HepG2 (cell line): ENCODE results near the gene DAZAP1. TPM values are rescaled to one million over a fixed set of nuclear protein-coding genes. Genes with fewer than 3 reads are reported as not detected.

Experiments used
- GFI1 ChIP-seq: sonication (generic); formaldehyde crosslinking; IDR thresholded peaks from 2 replicates; pipeline ENCODE4 v1.5.0; 2020; ENCODE audit warnings: missing genetic modification reagents, mild to moderate bottlenecking, borderline replicate concordance
- MATR3 ChIP-seq: sonication (generic); formaldehyde crosslinking; IDR thresholded peaks from 2 replicates; pipeline ENCODE4 v1.4.0; 2020; ENCODE audit warnings: missing genetic modification reagents
- MYC ChIP-seq: sonication (generic); formaldehyde crosslinking; IDR thresholded peaks from 2 replicates; pipeline ENCODE4 v1.9.0; 2021; ENCODE audit warnings: missing genetic modification reagents, borderline replicate concordance
- SMAD1 ChIP-seq: sonication (generic); formaldehyde crosslinking; IDR thresholded peaks from 2 replicates; pipeline ENCODE4 v1.4.0; 2020; ENCODE audit warnings: missing genetic modification reagents, low read depth, mild to moderate bottlenecking, borderline replicate concordance
- ZBTB26 ChIP-seq: IDR thresholded peaks from 2 replicates; pipeline ENCODE4 v1.6.1; 2016; ENCODE audit warnings: missing compliant biosample characterization, missing genetic modification reagents, borderline replicate concordance
- ZBTB46 ChIP-seq: sonication (generic); formaldehyde crosslinking; IDR thresholded peaks from 2 replicates; pipeline ENCODE4 v1.4.0; 2020; ENCODE audit warnings: mild to moderate bottlenecking, missing genetic modification reagents, borderline replicate concordance
- ZBTB7B ChIP-seq: sonication (generic); formaldehyde crosslinking; IDR thresholded peaks from 2 replicates; pipeline ENCODE4 v1.4.0; 2020; ENCODE audit warnings: missing genetic modification reagents
- ZNF224 ChIP-seq: sonication (generic); formaldehyde crosslinking; IDR thresholded peaks from 2 replicates; pipeline ENCODE4 v1.5.0; 2020; ENCODE audit warnings: mild to moderate bottlenecking, missing genetic modification reagents
- ZNF296 ChIP-seq: sonication (generic); formaldehyde crosslinking; conservative IDR thresholded peaks from 2 replicates; pipeline ENCODE4 v1.5.0; 2020; ENCODE audit warnings: mild to moderate bottlenecking, missing genetic modification reagents
- ZNF318 ChIP-seq: sonication (generic); formaldehyde crosslinking; IDR thresholded peaks from 2 replicates; pipeline ENCODE4 v1.4.0; 2020; ENCODE audit warnings: mild to moderate bottlenecking, missing genetic modification reagents
- ZNF607 ChIP-seq: sonication (generic); formaldehyde crosslinking; IDR thresholded peaks from 2 replicates; pipeline ENCODE4 v1.5.1; 2020; ENCODE audit warnings: missing genetic modification reagents, mild to moderate bottlenecking, borderline replicate concordance
- polyA plus RNA-seq, 8 experiments: library from polyadenylated mRNA; depleted of rRNA in 3 of 8; stranded (reverse) in 7 of 8; unstranded in 1 of 8; fragments of >200 nt; fragmentation: Illumina TruSeq in 4 of 8; extraction: Trizol in 4 of 8; gene quantifications; 2 replicates each; pipeline versions ENCODE4 v1.2.1 to v1.2.3, GENCODE V29; 2011 to 2016; ENCODE audit warnings: low read depth in 4 of 8, missing spikeins in 1 of 8, mixed read lengths in 1 of 8; ENCODE audit not compliant: insufficient read depth in 1 of 8
- total RNA-seq, 5 experiments: library from RNA; depleted of rRNA; stranded (reverse); fragments of >200 nt; fragmentation: Illumina TruSeq; extraction: Trizol; gene quantifications; 2 replicates each; pipeline ENCODE4 v1.2.3, GENCODE V29; 2016; ENCODE audit warnings: low read depth in 1 of 5
- TF ChIP-seq, protein P1 (sequence below): sonication (generic); formaldehyde crosslinking; IDR thresholded peaks from 2 replicates; pipeline ENCODE4 v1.5.0; 2020; ENCODE audit warnings: missing genetic modification reagents
- TF ChIP-seq, protein P2 (sequence below): sonication (generic); formaldehyde crosslinking; IDR thresholded peaks from 2 replicates; pipeline ENCODE4 v1.4.0; 2020; ENCODE audit warnings: low read depth, mild to moderate bottlenecking, missing genetic modification reagents

Gene DAZAP1
- total and polyA plus RNA-seq, 2 of the 13 experiments (the other 11 are each of a cell fraction or from before 2014, with no cell fraction given): 63.3 to 79.2 TPM

DNA sequence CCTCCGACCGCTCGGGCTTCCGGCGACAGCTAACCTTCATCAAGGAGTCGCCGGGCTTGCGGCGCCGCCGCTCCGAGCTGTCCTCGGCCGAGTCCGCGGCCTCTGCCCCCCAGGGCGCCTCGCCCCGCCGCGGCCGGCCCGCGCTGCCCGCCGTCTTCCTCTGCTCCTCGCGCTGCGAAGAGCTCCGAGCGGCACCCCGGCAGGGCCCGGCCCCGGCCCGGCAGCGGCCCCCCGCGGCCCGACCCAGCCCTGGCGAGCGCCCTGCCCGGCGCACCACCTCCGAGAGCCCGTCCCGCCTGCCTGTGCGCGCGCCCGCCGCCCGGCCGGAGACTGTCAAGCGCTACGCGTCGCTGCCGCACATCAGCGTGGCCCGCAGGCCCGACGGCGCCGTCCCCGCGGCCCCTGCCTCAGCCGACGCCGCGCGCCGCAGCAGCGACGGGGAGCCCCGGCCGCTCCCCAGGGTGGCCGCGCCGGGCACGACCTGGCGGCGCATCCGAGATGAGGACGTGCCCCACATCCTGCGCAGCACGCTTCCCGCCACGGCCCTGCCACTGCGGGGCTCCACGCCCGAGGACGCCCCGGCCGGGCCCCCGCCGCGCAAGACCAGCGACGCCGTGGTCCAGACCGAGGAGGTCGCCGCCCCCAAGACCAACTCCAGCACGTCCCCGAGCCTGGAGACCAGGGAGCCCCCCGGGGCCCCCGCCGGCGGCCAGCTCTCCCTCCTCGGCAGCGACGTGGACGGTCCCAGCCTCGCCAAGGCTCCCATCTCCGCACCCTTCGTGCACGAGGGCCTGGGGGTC lies 62.1 kb downstream of the DAZAP1 start (continued):
- no peak for TF ChIP-seq MYC (CRISPR knock-in tag)
- TF ChIP-seq ZBTB26 (CRISPR knock-in tag): no peak
- TF ChIP-seq ZNF607 (CRISPR knock-in tag): peak; percentile 54; the same call in 1 of the 2 replicates
- TF ChIP-seq GFI1 (CRISPR knock-in tag): no peak
- no peak for TF ChIP-seq SMAD1 (CRISPR knock-in tag)
- TF ChIP-seq ZBTB7B: peak; percentile 35; the same call in 1 of the 2 replicates
- TF ChIP-seq, protein P1, sequence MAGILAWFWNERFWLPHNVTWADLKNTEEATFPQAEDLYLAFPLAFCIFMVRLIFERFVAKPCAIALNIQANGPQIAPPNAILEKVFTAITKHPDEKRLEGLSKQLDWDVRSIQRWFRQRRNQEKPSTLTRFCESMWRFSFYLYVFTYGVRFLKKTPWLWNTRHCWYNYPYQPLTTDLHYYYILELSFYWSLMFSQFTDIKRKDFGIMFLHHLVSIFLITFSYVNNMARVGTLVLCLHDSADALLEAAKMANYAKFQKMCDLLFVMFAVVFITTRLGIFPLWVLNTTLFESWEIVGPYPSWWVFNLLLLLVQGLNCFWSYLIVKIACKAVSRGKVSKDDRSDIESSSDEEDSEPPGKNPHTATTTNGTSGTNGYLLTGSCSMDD (CRISPR knock-in tag): no peak
- TF ChIP-seq ZNF318: no peak
- no peak for TF ChIP-seq ZBTB46 (CRISPR knock-in tag)
- TF ChIP-seq, protein P2, sequence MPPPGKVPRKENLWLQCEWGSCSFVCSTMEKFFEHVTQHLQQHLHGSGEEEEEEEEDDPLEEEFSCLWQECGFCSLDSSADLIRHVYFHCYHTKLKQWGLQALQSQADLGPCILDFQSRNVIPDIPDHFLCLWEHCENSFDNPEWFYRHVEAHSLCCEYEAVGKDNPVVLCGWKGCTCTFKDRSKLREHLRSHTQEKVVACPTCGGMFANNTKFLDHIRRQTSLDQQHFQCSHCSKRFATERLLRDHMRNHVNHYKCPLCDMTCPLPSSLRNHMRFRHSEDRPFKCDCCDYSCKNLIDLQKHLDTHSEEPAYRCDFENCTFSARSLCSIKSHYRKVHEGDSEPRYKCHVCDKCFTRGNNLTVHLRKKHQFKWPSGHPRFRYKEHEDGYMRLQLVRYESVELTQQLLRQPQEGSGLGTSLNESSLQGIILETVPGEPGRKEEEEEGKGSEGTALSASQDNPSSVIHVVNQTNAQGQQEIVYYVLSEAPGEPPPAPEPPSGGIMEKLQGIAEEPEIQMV (CRISPR knock-in tag): peak; percentile 53; the same call in 1 of the 2 replicates
- TF ChIP-seq ZNF224: no peak
- TF ChIP-seq MATR3: no peak
- TF ChIP-seq ZNF296 (CRISPR knock-in tag): no peak
